OCI-LY1 (cell line): ENCODE measurements around the gene SIX4.

ENCODE experiments used
- EZH2 ChIP-seq: fragments of 200-600 bp; sonication (generic), shearing (Covaris generic); IDR thresholded peaks from 2 replicates; pipeline ENCODE4 v1.8.0; 2017; ENCODE audit warnings: borderline replicate concordance, mixed run types, mild to moderate bottlenecking, antibody characterized with exemption, low read length, moderate library complexity, mixed read lengths
- TF ChIP-seq, protein P1 (sequence below): fragments of 200-600 bp; sonication (generic), shearing (Covaris generic); IDR thresholded peaks from 2 replicates; pipeline ENCODE4 v1.5.1; 2017; ENCODE audit warnings: mild to moderate bottlenecking, antibody characterized with exemption, low read length, moderate library complexity, mixed read lengths

- TF ChIP-seq, protein P1, sequence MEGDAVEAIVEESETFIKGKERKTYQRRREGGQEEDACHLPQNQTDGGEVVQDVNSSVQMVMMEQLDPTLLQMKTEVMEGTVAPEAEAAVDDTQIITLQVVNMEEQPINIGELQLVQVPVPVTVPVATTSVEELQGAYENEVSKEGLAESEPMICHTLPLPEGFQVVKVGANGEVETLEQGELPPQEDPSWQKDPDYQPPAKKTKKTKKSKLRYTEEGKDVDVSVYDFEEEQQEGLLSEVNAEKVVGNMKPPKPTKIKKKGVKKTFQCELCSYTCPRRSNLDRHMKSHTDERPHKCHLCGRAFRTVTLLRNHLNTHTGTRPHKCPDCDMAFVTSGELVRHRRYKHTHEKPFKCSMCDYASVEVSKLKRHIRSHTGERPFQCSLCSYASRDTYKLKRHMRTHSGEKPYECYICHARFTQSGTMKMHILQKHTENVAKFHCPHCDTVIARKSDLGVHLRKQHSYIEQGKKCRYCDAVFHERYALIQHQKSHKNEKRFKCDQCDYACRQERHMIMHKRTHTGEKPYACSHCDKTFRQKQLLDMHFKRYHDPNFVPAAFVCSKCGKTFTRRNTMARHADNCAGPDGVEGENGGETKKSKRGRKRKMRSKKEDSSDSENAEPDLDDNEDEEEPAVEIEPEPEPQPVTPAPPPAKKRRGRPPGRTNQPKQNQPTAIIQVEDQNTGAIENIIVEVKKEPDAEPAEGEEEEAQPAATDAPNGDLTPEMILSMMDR, result no peak
- no peak for TF ChIP-seq EZH2
These were observed 42.9 kb downstream of the SIX4 start for GRCh38 chr14:60681271-60681670.
